GM12878 (cell line): ENCODE data around the gene ACTBL2. TPM values are rescaled to one million over a fixed set of nuclear protein-coding genes. Genes with fewer than 3 reads are reported as not detected.

ENCODE experiments used
- ATAC-seq: fragments of 200-7000 bp; cut with Tn5 transposase; 3 replicates; pipeline ENCODE4 v1.9.1; 2020; ENCODE audit warnings: mild to moderate bottlenecking, moderate library complexity
- BruUV-seq: library from RNA; stranded (reverse); fragments of 400-500 nt; replicated peaks from 2 replicates; lab custom pipeline; 2021; lab: Mats Ljungman, UMichigan
- CTCF ChIA-PET: fragments of 300-600 bp; sonication (Branson Sonifier 250); formaldehyde crosslinking; extraction: SDS; loops from one replicate; lab custom pipeline; 2021; ENCODE audit warnings: inconsistent platforms; lab: Yijun Ruan, JAX
- POLR2A ChIA-PET: fragments of 350-600 bp; formaldehyde crosslinking; extraction: SDS; loops from one replicate; lab custom pipeline; 2021; ENCODE audit warnings: inconsistent platforms; lab: Charles Lee
- RAD21 ChIA-PET: fragments of 300-600 bp; sonication (Branson Sonifier 250); formaldehyde crosslinking; loops from one replicate; lab custom pipeline; 2023; ENCODE audit warnings: antibody characterized with exemption; ENCODE audit not compliant: unreplicated experiment; lab: Charles Lee
- SMC1A ChIA-PET: fragments of 300-600 bp; sonication (Branson Sonifier 250); formaldehyde crosslinking; loops from one replicate; lab custom pipeline; 2023; ENCODE audit not compliant: unreplicated experiment, uncharacterized antibody; lab: Charles Lee
- DNase-seq: peaks from one replicate; pipeline ENCODE4 v3.0.0-alpha.2; 2011; ENCODE audit warnings: low read depth, low spot score
- FAIRE-seq: peaks from 3 replicates; lab custom pipeline; 2011; peaks lifted over from hg19 to GRCh38; lab: Jason Lieb, UNC
- H2AFZ ChIP-seq: 2 replicates; pipeline ENCODE4 v1.6.0; 2011; ENCODE audit warnings: low read depth, low read length, control low read depth; ENCODE audit not compliant: control insufficient read depth
- H3K27ac ChIP-seq: 2 replicates; pipeline ENCODE4 v1.5.1; 2011; ENCODE audit warnings: control low read depth; ENCODE audit not compliant: control insufficient read depth, insufficient read depth
- H3K27me3 ChIP-seq, 2 experiments: replicated peaks in 1 of 2; 2 replicates each; pipeline versions ENCODE4 v1.6.0 to v1.6.1; 2011; ENCODE audit warnings: low read length in 1 of 2; ENCODE audit not compliant: control insufficient read depth in 2 of 2, insufficient read depth in 2 of 2
- H3K36me3 ChIP-seq, 2 experiments: 2 replicates each; pipeline ENCODE4 v1.5.1; 2011; ENCODE audit warnings: low read length in 1 of 2; ENCODE audit not compliant: control insufficient read depth in 2 of 2, insufficient read depth in 2 of 2
- H3K4me1 ChIP-seq: 2 replicates; pipeline ENCODE4 v1.6.1; 2011; ENCODE audit warnings: mild to moderate bottlenecking, low read length, moderate library complexity, mixed read lengths; ENCODE audit not compliant: control insufficient read depth, insufficient read depth
- H3K4me2 ChIP-seq: 2 replicates; pipeline ENCODE4 v1.6.0; 2011; ENCODE audit warnings: control low read depth; ENCODE audit not compliant: control insufficient read depth, insufficient read depth
- H3K4me3 ChIP-seq: fragments of 200-600 bp; sonication (generic); 2 replicates; pipeline ENCODE4 v1.5.1; 2016
- H3K79me2 ChIP-seq: 2 replicates; pipeline ENCODE4 v1.6.0; 2011; ENCODE audit warnings: low read length; ENCODE audit not compliant: control insufficient read depth, insufficient read depth
- H3K9ac ChIP-seq: 2 replicates; pipeline ENCODE4 v1.8.0; 2011; ENCODE audit warnings: low read length, control low read depth, mixed read lengths; ENCODE audit not compliant: control insufficient read depth, insufficient read depth
- H3K9me3 ChIP-seq: replicated peaks from 3 replicates; pipeline ENCODE4 v1.5.1; 2011; ENCODE audit warnings: mild to moderate bottlenecking, low read length; ENCODE audit not compliant: control insufficient read depth, insufficient read depth
- H4K20me1 ChIP-seq: 2 replicates; pipeline ENCODE4 v1.6.0; 2011; ENCODE audit not compliant: control insufficient read depth, insufficient read depth
- BCL11A ChIP-seq: IDR thresholded peaks from 2 replicates; pipeline ENCODE4 v1.6.1; 2011; ENCODE audit warnings: low read depth, low read length
- BCL3 ChIP-seq: IDR thresholded peaks from 2 replicates; pipeline ENCODE4 v1.6.1; 2011; ENCODE audit warnings: borderline replicate concordance, low read depth, mild to moderate bottlenecking, moderate library complexity, low read length; ENCODE audit not compliant: insufficient read depth, poor library complexity, severe bottlenecking
- CEBPB ChIP-seq, 2 experiments: fragments of 150-350 bp in 1 of 2; IDR thresholded peaks; 2 replicates each; pipeline ENCODE4 v1.6.1; 2012 to 2014; ENCODE audit warnings: low read depth in 2 of 2, low read length in 2 of 2, borderline replicate concordance in 1 of 2, inconsistent platforms in 1 of 2
- CHD1 ChIP-seq: IDR thresholded peaks from 2 replicates; pipeline ENCODE4 v1.6.1; 2012; ENCODE audit warnings: low read depth, low read length, improper control_type of control experiment
- DPF2 ChIP-seq: fragments of 450-650 bp; IDR thresholded peaks from 2 replicates; pipeline ENCODE4 v1.6.1; 2017; ENCODE audit warnings: mild to moderate bottlenecking
- HDGF ChIP-seq: fragments of 450-650 bp; IDR thresholded peaks from 2 replicates; pipeline ENCODE4 v1.6.1; 2016; ENCODE audit warnings: antibody characterized with exemption
- HSF1 ChIP-seq: fragments of 150-350 bp; IDR thresholded peaks from 2 replicates; pipeline ENCODE4 v1.6.1; 2014; ENCODE audit warnings: mild to moderate bottlenecking, low read depth, low read length
- IKZF2 ChIP-seq, 2 experiments: fragments of 450-650 bp; IDR thresholded peaks; 2 replicates each; pipeline ENCODE4 v1.6.1; 2017; ENCODE audit warnings: mild to moderate bottlenecking in 2 of 2, moderate library complexity in 2 of 2
- JUND ChIP-seq: IDR thresholded peaks from 2 replicates; pipeline ENCODE4 v1.6.1; 2012; ENCODE audit warnings: low read depth, mild to moderate bottlenecking, low read length, improper control_type of control experiment, moderate library complexity
- NFYB ChIP-seq: IDR thresholded peaks from 2 replicates; pipeline ENCODE4 v1.6.1; 2011; ENCODE audit warnings: low read depth, mild to moderate bottlenecking, low read length, improper control_type of control experiment, moderate library complexity; ENCODE audit not compliant: insufficient read depth
- STAT1 ChIP-seq: fragments of 450-650 bp; conservative IDR thresholded peaks from 2 replicates; pipeline ENCODE4 v1.6.1; 2014; ENCODE audit warnings: antibody characterized with exemption, mild to moderate bottlenecking
- TARDBP ChIP-seq: IDR thresholded peaks from 2 replicates; pipeline ENCODE4 v1.6.1; 2016; ENCODE audit warnings: borderline replicate concordance
- TBL1XR1 ChIP-seq: IDR thresholded peaks from 2 replicates; pipeline ENCODE4 v1.6.1; 2012; ENCODE audit warnings: low read depth, low read length, improper control_type of control experiment
- ZBTB11 ChIP-seq: fragments of 450-650 bp; formaldehyde crosslinking; IDR thresholded peaks from 2 replicates; pipeline ENCODE4 v1.5.0; 2022; ENCODE audit warnings: mild to moderate bottlenecking, missing genetic modification characterization
- ZBTB33 ChIP-seq: fragments of 450-650 bp; IDR thresholded peaks from 2 replicates; pipeline ENCODE4 v1.6.1; 2017; ENCODE audit warnings: mild to moderate bottlenecking
- ZNF274 ChIP-seq: IDR thresholded peaks from one replicate; pipeline ENCODE4 v1.8.0; 2011; ENCODE audit not compliant: insufficient read length, insufficient read depth
- WGBS: methylation state at CpG from one replicate; pipeline ENCODE4 v1.1.6; 2016; ENCODE audit warnings: low lambda C conversion rate; ENCODE audit not compliant: insufficient replicate concordance, insufficient coverage; ENCODE audit errors: missing lambda C conversion rate; 5-methylcytosine and 5-hydroxymethylcytosine counted together
- in situ Hi-C: fragments of 300-500 bp; cut with MboI; formaldehyde crosslinking; loops from 9 replicates; pipeline ENCODE4 v1.14.3; 2018; ENCODE audit warnings: mixed read lengths
- intact Hi-C: fragments of 100-400 bp; cut with micrococcal nuclease; formaldehyde crosslinking; loops from one replicate; pipeline ENCODE4 v1.14.2; 2022; ENCODE audit not compliant: unreplicated experiment
- polyA plus RNA-seq, 11 experiments: library from polyadenylated mRNA; depleted of rRNA in 4 of 11; unstranded in 6 of 11; stranded (reverse) in 5 of 11; fragments of >200 nt; fragmentation: Nextera tagmentation in 4 of 11; fragmentation: Illumina TruSeq in 1 of 11; extraction: Ambion mirVana in 4 of 11; extraction: Trizol in 1 of 11; gene quantifications; 1 replicate in 1 of 11; 2 replicates in 10 of 11; pipeline versions ENCODE4 v1.2.1 to v1.2.3, GENCODE V29; 2011 to 2016; ENCODE audit warnings: inconsistent platforms in 2 of 11, missing spikeins in 2 of 11, low read depth in 1 of 11
- total RNA-seq, 4 experiments: library from RNA; depleted of rRNA in 3 of 4; stranded (reverse); fragments of >200 nt in 3 of 4; fragmentation: Illumina TruSeq in 1 of 4; extraction: Trizol in 1 of 4; gene quantifications; 2 replicates each; pipeline versions ENCODE4 v1.2.1 to v1.2.3, GENCODE V29; 2013 to 2021

Gene ACTBL2
- total and polyA plus RNA-seq, 10 of the 15 experiments (the other 5 are each of a cell fraction or from before 2014, with no cell fraction given) = 0.04 to 0.06 (median 0.04) TPM; not detected in 7

GRCh38 chr5:57509501-57510260 is 27.1 kb upstream of the ACTBL2 start:
- in situ Hi-C loops = no loop called here
- 13% methylated on average over 3 of the region's 3 CpGs for WGBS
- no TSS peak for BruUV-seq
- TF ChIP-seq IKZF2 (IDR thresholded peaks at IDR 0.05) (no peak), CEBPB (IDR thresholded peaks at IDR 0.05; ENCODE audit: borderline replicate concordance in 1 of 2, low read depth in 2 of 2, low read length in 2 of 2) (no peak), HSF1 (no peak), BCL3 (no peak), STAT1 (no peak), CHD1 (no peak), HDGF (no peak), ZBTB11 (CRISPR knock-in tag) (no peak), JUND (no peak), BCL11A (no peak), TARDBP (no peak), ZNF274 (no peak), TBL1XR1 (no peak), ZBTB33 (no peak), DPF2 (no peak), NFYB (no peak)

More at GRCh38 chr5:57509501-57510260, 27.1 kb upstream of the ACTBL2 start:
- H4K20me1 ChIP-seq = no peaks in the 10 kb centered on the region
- DNase-seq = no peak
- RAD21 ChIA-PET = no interaction called here
- no peaks in the 10 kb centered on the region for H3K4me1 ChIP-seq
- no peak overlapping the region for H3K9ac ChIP-seq
- intact Hi-C loops = no loop called here
- H3K36me3 ChIP-seq = no peaks in the 10 kb centered on the region
- H3K27me3 ChIP-seq = no peaks in the 10 kb centered on the region
- FAIRE-seq = no peak
- no peak overlapping the region for H3K27ac ChIP-seq
- H3K4me3 ChIP-seq = no peak overlapping the region
- no peaks in the 10 kb centered on the region; the same call in 2 of the 3 replicates for H3K9me3 ChIP-seq
- SMC1A ChIA-PET = interaction anchor here (2.0 to 2.1 kb wide), 2 partner anchors 8 to 10 kb away, joined by 5 to 6 read pairs; no protein-coding TSS in a partner anchor
- H3K79me2 ChIP-seq = no peaks in the 10 kb centered on the region
- no peak overlapping the region for H2AFZ ChIP-seq
- no peak overlapping the region for H3K4me2 ChIP-seq
- no peak for ATAC-seq
- POLR2A ChIA-PET = no interaction called here
- CTCF ChIA-PET = interaction anchor here (0.5 to 2.4 kb wide), 2 partner anchors 10 to 503 kb away, joined by 3 to 13 read pairs; no protein-coding TSS in a partner anchor
